ENCODE results near the gene NTRK1. TPM values are rescaled to one million over a fixed set of nuclear protein-coding genes. Genes with fewer than 3 reads are reported as not detected.

Gene NTRK1
- total and polyA plus RNA-seq, 8 donors, result 0.23 to 1.2 (median 0.92) TPM; not detected in 3

DNA sequence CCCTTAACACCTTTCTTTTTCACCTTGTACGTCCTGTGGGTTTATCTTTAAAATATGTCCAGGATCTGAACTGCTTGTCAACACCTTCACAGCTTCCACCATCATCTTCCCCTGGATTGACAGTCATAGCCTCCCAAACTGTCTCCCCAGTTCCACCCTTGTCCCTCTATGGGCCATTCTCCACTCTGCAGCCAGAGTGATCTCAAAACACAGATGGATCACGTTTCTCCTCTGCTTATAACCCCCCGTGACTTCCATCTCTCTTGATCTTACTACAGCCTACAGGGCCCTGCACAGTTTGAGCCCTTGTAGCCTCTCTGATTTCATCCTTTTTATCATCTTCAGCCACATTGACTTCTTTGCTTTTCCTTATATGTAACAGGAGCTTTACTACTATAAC lies 6.0 kb upstream of the NTRK1 start:
- Histone ChIP-seq H3K27ac (no peak overlapping the region), H3K9me3 (no peaks in the 10 kb centered on the region), H3K4me1 (peaks cover 8 to 25% (median 22%) of the 10 kb centered on the region in 4 donors), H3K27me3 (peaks cover 6 to 64% (median 25%) of the 10 kb centered on the region in 3 donors), H3K4me3 (no peak overlapping the region), H3K36me3 (no peaks in the 10 kb centered on the region)
- WGBS, 5 donors, result 38 to 61% (median 53%) methylated on average over 3 of the region's 3 CpGs
- intact Hi-C loops (cut with DNase I; ENCODE audit: low total_unique reads), result no loop called here
- TF ChIP-seq, protein P1, sequence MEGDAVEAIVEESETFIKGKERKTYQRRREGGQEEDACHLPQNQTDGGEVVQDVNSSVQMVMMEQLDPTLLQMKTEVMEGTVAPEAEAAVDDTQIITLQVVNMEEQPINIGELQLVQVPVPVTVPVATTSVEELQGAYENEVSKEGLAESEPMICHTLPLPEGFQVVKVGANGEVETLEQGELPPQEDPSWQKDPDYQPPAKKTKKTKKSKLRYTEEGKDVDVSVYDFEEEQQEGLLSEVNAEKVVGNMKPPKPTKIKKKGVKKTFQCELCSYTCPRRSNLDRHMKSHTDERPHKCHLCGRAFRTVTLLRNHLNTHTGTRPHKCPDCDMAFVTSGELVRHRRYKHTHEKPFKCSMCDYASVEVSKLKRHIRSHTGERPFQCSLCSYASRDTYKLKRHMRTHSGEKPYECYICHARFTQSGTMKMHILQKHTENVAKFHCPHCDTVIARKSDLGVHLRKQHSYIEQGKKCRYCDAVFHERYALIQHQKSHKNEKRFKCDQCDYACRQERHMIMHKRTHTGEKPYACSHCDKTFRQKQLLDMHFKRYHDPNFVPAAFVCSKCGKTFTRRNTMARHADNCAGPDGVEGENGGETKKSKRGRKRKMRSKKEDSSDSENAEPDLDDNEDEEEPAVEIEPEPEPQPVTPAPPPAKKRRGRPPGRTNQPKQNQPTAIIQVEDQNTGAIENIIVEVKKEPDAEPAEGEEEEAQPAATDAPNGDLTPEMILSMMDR (IDR thresholded peaks at IDR 0.05), result no peak
- TF ChIP-seq POLR2AphosphoS5 (IDR thresholded peaks at IDR 0.05) (no peak), EP300 (IDR thresholded peaks at IDR 0.05) (no peak), POLR2A (IDR thresholded peaks at IDR 0.05) (no peak)
- DNase-seq, result no peak

DNA sequence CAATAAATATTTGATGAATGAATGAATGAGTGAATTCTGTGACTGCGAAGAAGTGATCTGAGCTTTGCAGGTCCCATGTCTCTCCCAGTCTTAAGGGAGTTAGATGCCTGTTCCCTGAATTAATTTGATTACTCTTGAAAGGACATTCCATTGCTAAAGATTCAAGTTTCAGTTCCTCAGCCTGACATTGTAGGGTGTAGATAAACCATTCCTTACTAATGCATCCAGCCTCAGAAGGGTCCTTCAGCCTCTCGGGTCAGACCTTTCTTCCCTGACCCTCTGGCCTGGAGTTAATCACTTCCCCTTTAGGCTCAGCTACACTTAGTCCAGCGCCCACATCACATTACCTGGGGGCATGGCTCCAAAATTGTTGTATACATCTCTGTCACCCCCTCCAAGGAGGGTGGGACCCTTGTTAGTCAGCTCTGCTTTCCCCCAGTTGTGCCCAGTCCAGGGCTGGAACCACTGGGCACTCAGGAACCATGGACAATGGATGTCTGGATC lies 4.3 kb upstream of the NTRK1 start:
- no peaks in the 10 kb centered on the region for H3K9me3 ChIP-seq
- H3K4me3 ChIP-seq, result no peak overlapping the region
- 64 to 88% (median 74%) methylated on average over 3 of the region's 3 CpGs for whole genome bisulfite sequencing, 5 donors
- intact Hi-C loops (cut with DNase I; ENCODE audit: low total_unique reads), result no loop called here
- peaks cover 13 to 74% (median 41%) of the 10 kb centered on the region in 3 donors for H3K27me3 ChIP-seq
- no peaks in the 10 kb centered on the region for H3K36me3 ChIP-seq
- H3K27ac ChIP-seq, result no peak overlapping the region
- H3K4me1 ChIP-seq, result peaks cover 24 to 42% (median 38%) of the 10 kb centered on the region in 4 donors
- TF ChIP-seq POLR2A (IDR thresholded peaks at IDR 0.05), result no peak
- TF ChIP-seq, protein P1 (IDR thresholded peaks at IDR 0.05), result no peak
- TF ChIP-seq EP300 (IDR thresholded peaks at IDR 0.05), result no peak
- no peak for TF ChIP-seq POLR2AphosphoS5 (IDR thresholded peaks at IDR 0.05)
- DNase-seq, result no peak

- intact Hi-C loops (cut with DNase I; ENCODE audit: low total_unique reads), result no loop called here
- no peak overlapping the region for H3K4me3 ChIP-seq
- H3K27me3 ChIP-seq, result peaks cover 21 to 77% (median 53%) of the 10 kb centered on the region in 3 donors
These were observed 3.1 kb upstream of the NTRK1 start for GRCh38 chr1:156857532-156857931.

GRCh38 chr1:156858555-156858956 lies 2.1 kb upstream of the NTRK1 start:
- H3K27ac ChIP-seq, result no peak overlapping the region
- intact Hi-C loops (cut with DNase I; ENCODE audit: low total_unique reads), result no loop called here
- peak in 1 of 2 donors; percentile 42 for DNase-seq
- 7 to 17% (median 10%) methylated on average over 5 of the region's 5 CpGs for WGBS, 5 donors
- H3K27me3 ChIP-seq, result peaks cover 21 to 79% (median 56%) of the 10 kb centered on the region in 3 donors
- TF ChIP-seq, protein P1 (IDR thresholded peaks at IDR 0.05), result no peak
- TF ChIP-seq POLR2A (IDR thresholded peaks at IDR 0.05) (no peak), POLR2AphosphoS5 (IDR thresholded peaks at IDR 0.05) (no peak), EP300 (IDR thresholded peaks at IDR 0.05) (no peak)
- peak overlapping the region; percentile 27 to 41 (median 32) for H3K4me3 ChIP-seq
- no peaks in the 10 kb centered on the region for H3K36me3 ChIP-seq
- H3K9me3 ChIP-seq, result no peaks in the 10 kb centered on the region
- H3K4me1 ChIP-seq, result peaks cover 24 to 32% (median 31%) of the 10 kb centered on the region in 4 donors

More at GRCh38 chr1:156857532-156857931, 3.1 kb upstream of the NTRK1 start:
- H3K9me3 ChIP-seq, result no peaks in the 10 kb centered on the region
- no peak overlapping the region for H3K27ac ChIP-seq
- H3K36me3 ChIP-seq, result no peaks in the 10 kb centered on the region
- H3K4me1 ChIP-seq, result peaks cover 24 to 35% (median 32%) of the 10 kb centered on the region in 4 donors
- DNase-seq, result no peak
- no peak for TF ChIP-seq EP300 (IDR thresholded peaks at IDR 0.05)
- TF ChIP-seq POLR2AphosphoS5 (IDR thresholded peaks at IDR 0.05), result no peak
- TF ChIP-seq, protein P1 (IDR thresholded peaks at IDR 0.05), result no peak
- no peak for TF ChIP-seq POLR2A (IDR thresholded peaks at IDR 0.05)
- 51 to 69% (median 62%) methylated on average over 3 of the region's 3 CpGs for WGBS, 5 donors

Data from stomach (tissue), 9 donors.